MM.1S (cell line): ENCODE results near the gene SPATA6.
"Not testable (repeated sequence)": the region's sequence is repeated elsewhere in the genome, so short reads cannot be mapped to it uniquely, and the experiment has no call there.

Experiments
- DNase-seq: peaks from one replicate; pipeline ENCODE4 v3.0.0-alpha.2; 2015
- H2AFZ ChIP-seq: fragments of 300-600 bp; sonication (generic); 2 replicates; pipeline ENCODE4 v1.6.0; 2016; ENCODE audit warnings: antibody characterized with exemption, low read length
- H3F3A ChIP-seq: fragments of 300-600 bp; sonication (generic); 2 replicates; pipeline ENCODE4 v1.6.1; 2016; ENCODE audit warnings: mild to moderate bottlenecking, antibody characterized with exemption, low read length, moderate library complexity, mixed read lengths; ENCODE audit not compliant: insufficient read depth
- H3K27ac ChIP-seq: fragments of 300-600 bp; sonication (generic); 2 replicates; pipeline ENCODE4 v1.5.1; 2016; ENCODE audit warnings: mild to moderate bottlenecking, low read length
- H3K27me3 ChIP-seq: fragments of 300-600 bp; sonication (generic); replicated peaks from 2 replicates; pipeline ENCODE4 v1.6.0; 2016; ENCODE audit warnings: low read length; ENCODE audit not compliant: insufficient read depth
- H3K36me3 ChIP-seq: fragments of 300-600 bp; sonication (generic); replicated peaks from 2 replicates; pipeline ENCODE4 v1.6.1; 2016; ENCODE audit warnings: mild to moderate bottlenecking, low read length, mixed read lengths; ENCODE audit not compliant: insufficient read depth
- H3K4me1 ChIP-seq: fragments of 300-600 bp; sonication (generic); 2 replicates; pipeline ENCODE4 v1.6.1; 2016; ENCODE audit warnings: low read length, mixed read lengths
- H3K4me2 ChIP-seq: fragments of 300-600 bp; sonication (generic); 2 replicates; pipeline ENCODE4 v1.6.0; 2016; ENCODE audit warnings: low read depth, low read length
- H3K4me3 ChIP-seq: fragments of 300-600 bp; sonication (generic); 2 replicates; pipeline ENCODE4 v1.5.1; 2016; ENCODE audit warnings: low read length, mixed read lengths
- H3K79me2 ChIP-seq: fragments of 300-600 bp; sonication (generic); 2 replicates; pipeline ENCODE4 v1.6.1; 2016; ENCODE audit warnings: mixed run types, low read length, mixed read lengths
- H3K9ac ChIP-seq: fragments of 300-600 bp; sonication (generic); 2 replicates; pipeline ENCODE4 v1.6.1; 2016; ENCODE audit warnings: low read length, mixed read lengths
- H3K9me2 ChIP-seq: fragments of 300-600 bp; sonication (generic); replicated peaks from 2 replicates; pipeline ENCODE4 v1.6.1; 2016; ENCODE audit warnings: mild to moderate bottlenecking, low read length, mixed read lengths; ENCODE audit not compliant: insufficient read depth
- H3K9me3 ChIP-seq: fragments of 300-600 bp; sonication (generic); replicated peaks from 2 replicates; pipeline ENCODE4 v1.6.1; 2016; ENCODE audit warnings: mild to moderate bottlenecking, low read length, mixed read lengths; ENCODE audit not compliant: insufficient read depth
- H4K20me1 ChIP-seq: fragments of 300-600 bp; sonication (generic); 2 replicates; pipeline ENCODE4 v1.6.1; 2016; ENCODE audit warnings: mild to moderate bottlenecking, low read length, moderate library complexity, mixed read lengths; ENCODE audit not compliant: insufficient read depth
- CTCF ChIP-seq: fragments of 300-600 bp; sonication (generic); IDR thresholded peaks from 2 replicates; pipeline ENCODE4 v1.5.1; 2016; ENCODE audit warnings: antibody characterized with exemption, low read length, mixed read lengths
- EZH2 ChIP-seq: fragments of 300-600 bp; sonication (generic); optimal IDR thresholded peaks from 2 replicates; pipeline ENCODE3; 2017; ENCODE audit warnings: low read depth, mild to moderate bottlenecking, antibody characterized with exemption, low read length, mixed read lengths
- EZH2phosphoT487 ChIP-seq: fragments of 300-600 bp; sonication (generic); IDR thresholded peaks from 2 replicates; pipeline ENCODE4 v1.6.1; 2018; ENCODE audit warnings: antibody characterized with exemption, low read length

Gene SPATA6

DNA sequence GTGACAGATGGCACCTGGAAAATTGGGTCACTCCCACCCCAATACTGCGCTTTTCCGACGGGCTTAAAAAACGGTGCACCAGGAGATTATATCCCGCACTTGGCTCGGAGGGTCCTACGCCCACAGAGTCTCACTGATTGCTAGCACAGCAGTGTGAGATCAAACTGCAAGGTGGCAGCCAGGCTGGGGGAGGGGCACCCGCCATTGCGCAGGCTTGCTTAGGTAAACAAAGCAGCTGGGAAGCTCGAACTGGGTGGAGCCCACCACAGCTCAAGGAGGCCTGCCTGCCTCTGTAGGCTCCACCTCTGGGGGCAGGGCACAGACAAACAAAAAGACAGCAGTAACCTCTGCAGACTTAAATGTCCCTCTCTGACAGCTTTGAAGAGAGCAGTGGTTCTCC lies 194.6 kb downstream of the SPATA6 start:
- H3K36me3 ChIP-seq, H3K4me3 ChIP-seq, H3K27ac ChIP-seq, H3K4me2 ChIP-seq, H3K79me2 ChIP-seq, H3K9me2 ChIP-seq, H3K4me1 ChIP-seq, H3F3A ChIP-seq, H4K20me1 ChIP-seq, H3K9me3 ChIP-seq, H3K27me3 ChIP-seq, H3K9ac ChIP-seq, H2AFZ ChIP-seq, DNase-seq: not testable (repeated sequence)

DNA sequence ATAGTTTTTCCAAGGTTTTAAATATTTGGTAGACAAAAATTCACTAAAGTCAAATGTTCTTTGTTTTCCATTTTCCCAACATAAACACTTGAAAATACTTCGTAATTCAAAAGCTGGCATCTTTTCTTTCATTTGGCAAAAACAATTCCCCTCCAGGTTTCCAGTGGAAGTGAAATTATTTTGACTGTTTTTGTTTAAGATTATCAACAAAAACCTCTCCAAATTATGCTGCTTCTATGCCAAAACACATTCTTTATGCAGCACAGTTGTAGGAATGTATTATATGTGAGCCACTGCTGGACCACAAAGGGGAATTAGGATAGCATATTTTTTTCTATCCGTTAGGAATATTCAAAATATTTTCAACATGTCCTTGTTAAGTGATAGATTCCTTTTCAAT lies 205.4 kb downstream of the SPATA6 start:
- Histone ChIP-seq H3K27ac (no peak overlapping the region), H3K9ac (no peak overlapping the region), H3K36me3 (no peaks in the 10 kb centered on the region), H3K4me3 (no peak overlapping the region), H3K27me3 (no peaks in the 10 kb centered on the region), H3K4me1 (no peaks in the 10 kb centered on the region), H3K79me2 (no peaks in the 10 kb centered on the region), H3F3A (no peaks in the 10 kb centered on the region), H3K9me2 (no peaks in the 10 kb centered on the region), H3K9me3 (no peaks in the 10 kb centered on the region), H3K4me2 (no peak overlapping the region), H2AFZ (no peak overlapping the region), H4K20me1 (no peaks in the 10 kb centered on the region)
- TF ChIP-seq CTCF (no peak), EZH2phosphoT487 (no peak), EZH2 (no peak)
- DNase-seq: no peak

- Histone ChIP-seq H4K20me1 (no peaks in the 10 kb centered on the region), H3K4me1 (no peaks in the 10 kb centered on the region), H2AFZ (no peak overlapping the region), H3K9me2 (no peaks in the 10 kb centered on the region), H3K27me3 (no peaks in the 10 kb centered on the region), H3K9ac (no peak overlapping the region), H3K9me3 (no peaks in the 10 kb centered on the region), H3K27ac (no peak overlapping the region), H3K4me3 (no peak overlapping the region), H3K79me2 (no peaks in the 10 kb centered on the region), H3F3A (no peaks in the 10 kb centered on the region), H3K36me3 (no peaks in the 10 kb centered on the region), H3K4me2 (no peak overlapping the region)
- TF ChIP-seq EZH2phosphoT487 (no peak), EZH2 (no peak), CTCF (no peak)
- DNase-seq: no peak
These were observed 209.0 kb downstream of the SPATA6 start for GRCh38 chr1:48263041-48263440.

DNA sequence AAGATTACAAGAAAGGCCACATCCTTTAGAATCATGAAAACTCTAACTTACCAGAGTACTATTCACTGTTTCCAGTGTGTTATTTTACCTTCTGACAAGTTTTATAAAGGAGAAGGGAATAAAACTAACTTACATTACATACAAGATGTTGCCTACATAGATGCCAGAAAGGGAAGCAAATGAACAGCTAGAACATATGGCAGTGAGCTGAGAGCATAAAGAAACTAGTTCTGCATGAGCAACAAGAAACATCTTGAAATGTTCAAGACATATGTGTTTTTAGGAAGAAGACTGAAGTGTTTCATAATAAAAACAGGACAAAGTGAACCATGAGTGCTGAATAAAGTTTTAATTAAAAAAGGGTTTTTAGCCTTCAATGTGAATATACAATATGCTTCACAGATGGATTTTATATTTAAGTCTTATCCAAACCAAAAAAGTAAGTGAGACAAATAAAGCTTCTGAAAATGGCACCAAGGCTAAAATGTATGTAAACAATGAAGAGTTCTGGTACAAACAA lies 210.1 kb downstream of the SPATA6 start:
- no peak for DNase-seq

More for the DNA sequence above, 210.1 kb downstream of the SPATA6 start:
- Histone ChIP-seq H3K79me2 (no peaks in the 10 kb centered on the region), H4K20me1 (no peaks in the 10 kb centered on the region), H3K9me3 (no peaks in the 10 kb centered on the region), H3F3A (no peaks in the 10 kb centered on the region), H3K36me3 (no peaks in the 10 kb centered on the region), H3K27me3 (no peaks in the 10 kb centered on the region), H3K4me3 (no peak overlapping the region), H3K9me2 (no peaks in the 10 kb centered on the region), H3K4me2 (no peak overlapping the region), H2AFZ (no peak overlapping the region), H3K27ac (no peak overlapping the region), H3K4me1 (no peaks in the 10 kb centered on the region), H3K9ac (no peak overlapping the region)
- no peak for TF ChIP-seq EZH2
- no peak for TF ChIP-seq CTCF
- no peak for TF ChIP-seq EZH2phosphoT487
